CD14-positive monocyte (primary cell): Measurements from ENCODE around the gene CCDC7. TPM values are rescaled to one million over a fixed set of nuclear protein-coding genes. Genes with fewer than 3 reads are reported as not detected.

Source experiments
- DNase-seq, 3 donors: peaks; one replicate each; pipeline ENCODE4 v3.0.0-alpha.2; 2011 to 2022
- H2AFZ ChIP-seq: 2 replicates; pipeline ENCODE4 v1.6.0; 2012; ENCODE audit warnings: mild to moderate bottlenecking, low read depth, low read length, inconsistent platforms; ENCODE audit not compliant: insufficient read depth, poor library complexity, severe bottlenecking
- H3K27ac ChIP-seq, 2 donors: 1 replicate in 1 of 2; 2 replicates in 1 of 2; pipeline ENCODE4 v1.5.1; 2012 to 2013; ENCODE audit warnings: low read length in 2 of 2, control low read depth in 1 of 2, inconsistent platforms in 1 of 2, low read depth in 1 of 2, mild to moderate bottlenecking in 1 of 2
- H3K27me3 ChIP-seq, 2 donors: one replicate each; pipeline versions ENCODE4 v1.6.0 to v1.6.1; 2011 to 2013; ENCODE audit warnings: low read length in 2 of 2; ENCODE audit not compliant: control insufficient read depth in 2 of 2, insufficient read depth in 2 of 2
- H3K36me3 ChIP-seq, 2 donors: replicated peaks in 1 of 2; 1 replicate in 1 of 2; 2 replicates in 1 of 2; pipeline versions ENCODE4 v1.5.1 to v1.6.1; 2012 to 2013; ENCODE audit warnings: low read length in 2 of 2, control low read depth in 1 of 2, inconsistent platforms in 1 of 2, mild to moderate bottlenecking in 1 of 2; ENCODE audit not compliant: insufficient read depth in 2 of 2, control insufficient read depth in 1 of 2
- H3K4me1 ChIP-seq, 2 donors: 1 replicate in 1 of 2; 2 replicates in 1 of 2; pipeline versions ENCODE4 v1.5.1 to v1.6.1; 2012 to 2013; ENCODE audit warnings: low read length in 2 of 2, control low read depth in 1 of 2, inconsistent platforms in 1 of 2, mild to moderate bottlenecking in 1 of 2, moderate library complexity in 1 of 2; ENCODE audit not compliant: insufficient read depth in 2 of 2, control insufficient read depth in 1 of 2
- H3K4me2 ChIP-seq: replicated peaks from 2 replicates; pipeline ENCODE3; 2012; ENCODE audit warnings: low read length, moderate library complexity, mild to moderate bottlenecking; ENCODE audit not compliant: poor library complexity, severe bottlenecking; ENCODE audit errors: extremely low read depth
- H3K4me3 ChIP-seq, 3 experiments: fragments of 200-600 bp in 1 of 3; sonication (generic) in 1 of 3; replicated peaks in 1 of 3; 1 replicate in 2 of 3; 2 replicates in 1 of 3; pipeline ENCODE4 v1.5.1; 2011 to 2013; ENCODE audit warnings: low read length in 3 of 3, mild to moderate bottlenecking in 3 of 3, control low read depth in 2 of 3, low read depth in 2 of 3, inconsistent platforms in 1 of 3, moderate library complexity in 1 of 3
- H3K79me2 ChIP-seq: 2 replicates; pipeline ENCODE4 v1.6.0; 2012; ENCODE audit warnings: mild to moderate bottlenecking, control low read depth, inconsistent platforms, low read length, moderate library complexity; ENCODE audit not compliant: insufficient read depth
- H3K9ac ChIP-seq: 2 replicates; pipeline ENCODE4 v1.6.0; 2017; ENCODE audit warnings: low read length, mild to moderate bottlenecking; ENCODE audit not compliant: insufficient read depth, poor library complexity, severe bottlenecking
- H3K9me3 ChIP-seq, 2 donors: replicated peaks in 1 of 2; 1 replicate in 1 of 2; 2 replicates in 1 of 2; pipeline versions ENCODE4 v1.5.1 to v1.6.1; 2012 to 2013; ENCODE audit warnings: low read length in 2 of 2, control low read depth in 1 of 2; ENCODE audit not compliant: control insufficient read depth in 1 of 2, insufficient read depth in 1 of 2
- H4K20me1 ChIP-seq: 2 replicates; pipeline ENCODE4 v1.6.0; 2012; ENCODE audit warnings: mild to moderate bottlenecking, low read length, control low read depth, moderate library complexity; ENCODE audit not compliant: insufficient read depth
- H3K27ac Mint-ChIP-seq, 7 donors: one replicate each; pipeline ENCODE4 v1.8.0; 2020; ENCODE audit warnings: mild to moderate bottlenecking in 7 of 7, mixed read lengths in 7 of 7, moderate library complexity in 6 of 7, inconsistent platforms in 2 of 7
- H3K27me3 Mint-ChIP-seq, 3 donors: one replicate each; pipeline ENCODE4 v1.8.0; 2021 to 2022; ENCODE audit warnings: low read depth in 3 of 3, mild to moderate bottlenecking in 3 of 3, mixed read lengths in 3 of 3, moderate library complexity in 3 of 3, inconsistent platforms in 1 of 3
- H3K36me3 Mint-ChIP-seq, 2 donors: one replicate each; pipeline ENCODE4 v1.8.0; 2020; ENCODE audit warnings: mixed read lengths in 2 of 2, inconsistent platforms in 1 of 2, mild to moderate bottlenecking in 1 of 2
- H3K4me1 Mint-ChIP-seq: one replicate; pipeline ENCODE4 v1.8.0; 2020; ENCODE audit warnings: mild to moderate bottlenecking, mixed read lengths
- H3K4me3 Mint-ChIP-seq, 2 donors: one replicate each; pipeline ENCODE4 v1.8.0; 2020; ENCODE audit warnings: mild to moderate bottlenecking in 2 of 2, mixed read lengths in 2 of 2, moderate library complexity in 1 of 2
- H3K9me3 Mint-ChIP-seq, 7 donors: one replicate each; pipeline ENCODE4 v1.8.0; 2020 to 2022; ENCODE audit warnings: mixed read lengths in 7 of 7, mild to moderate bottlenecking in 6 of 7, moderate library complexity in 6 of 7, inconsistent platforms in 2 of 7
- CTCF ChIP-seq: fragments of 200-600 bp; IDR thresholded peaks from one replicate; pipeline ENCODE4 v1.8.0; 2022; ENCODE audit warnings: antibody characterized with exemption, mild to moderate bottlenecking
- WGBS: methylation state at CpG from one replicate; pipeline ENCODE4 v1.1.5; 2013; ENCODE audit warnings: missing lambda C conversion rate; ENCODE audit not compliant: insufficient coverage; 5-methylcytosine and 5-hydroxymethylcytosine counted together
- intact Hi-C, 2 donors: fragments of 100-400 bp; cut with micrococcal nuclease; formaldehyde crosslinking; loops; one replicate each; pipeline versions ENCODE4 v1.15.0 to v1.15.1; 2023
- polyA plus RNA-seq, 3 donors: library from polyadenylated mRNA; depleted of rRNA in 1 of 3; unstranded in 2 of 3; stranded (reverse) in 1 of 3; fragments of 300-500 nt in 2 of 3; fragments of >200 nt in 1 of 3; fragmentation: Illumina TruSeq in 2 of 3; gene quantifications; 1 replicate in 2 of 3; 2 replicates in 1 of 3; pipeline ENCODE4 v1.2.3, GENCODE V29; 2012 to 2021

CCDC7 gene
- polyA plus RNA-seq, 3 donors = 1.3 to 2.3 (median 2.0) TPM

- H3K27ac Mint-ChIP-seq = no peak overlapping the region
- H3K9ac ChIP-seq = no peak overlapping the region
- TF ChIP-seq CTCF = no peak
- no peaks in the 10 kb centered on the region for H3K4me1 Mint-ChIP-seq
- no peaks in the 10 kb centered on the region for H4K20me1 ChIP-seq
- no peaks in the 10 kb centered on the region for H3K9me3 ChIP-seq
- H3K4me3 Mint-ChIP-seq = no peak overlapping the region
- no CpG with 5 or more reads among the region's 1 CpG for WGBS
- no peak overlapping the region for H3K4me2 ChIP-seq
- intact Hi-C loops = no loop called here
- H3K27me3 Mint-ChIP-seq = no peaks in the 10 kb centered on the region
- H3K36me3 Mint-ChIP-seq = peaks cover 6 to 11% of the 10 kb centered on the region in 2 donors
- H3K36me3 ChIP-seq = no peaks in the 10 kb centered on the region
- no peak overlapping the region for H2AFZ ChIP-seq
- H3K79me2 ChIP-seq = no peaks in the 10 kb centered on the region
- H3K4me1 ChIP-seq = no peaks in the 10 kb centered on the region
- no peak overlapping the region for H3K27ac ChIP-seq
- H3K4me3 ChIP-seq = no peak overlapping the region
- peaks cover 0 to 12% (median 6%) of the 10 kb centered on the region in 7 donors for H3K9me3 Mint-ChIP-seq
- no peaks in the 10 kb centered on the region for H3K27me3 ChIP-seq
- no peak for DNase-seq
These were observed 176.0 kb downstream of the CCDC7 start for GRCh38 chr10:32621969-32622368.

- Histone ChIP-seq H3K9me3 (no peaks in the 10 kb centered on the region), H3K4me2 (no peak overlapping the region), H3K79me2 (no peaks in the 10 kb centered on the region), H3K27me3 (no peaks in the 10 kb centered on the region), H4K20me1 (no peaks in the 10 kb centered on the region), H3K36me3 (no peaks in the 10 kb centered on the region), H2AFZ (no peak overlapping the region), H3K4me1 (no peaks in the 10 kb centered on the region), H3K9ac (no peak overlapping the region), H3K4me3 (no peak overlapping the region), H3K27ac (no peak overlapping the region)
- H3K36me3 Mint-ChIP-seq = peaks cover 6 to 11% of the 10 kb centered on the region in 2 donors
- H3K4me1 Mint-ChIP-seq = no peaks in the 10 kb centered on the region
- H3K4me3 Mint-ChIP-seq = no peak overlapping the region
- H3K27ac Mint-ChIP-seq = no peak overlapping the region
- TF ChIP-seq CTCF = no peak
- H3K9me3 Mint-ChIP-seq = peaks cover 0 to 12% (median 6%) of the 10 kb centered on the region in 7 donors
- intact Hi-C loops = no loop called here
- no CpG with 5 or more reads among the region's 2 CpGs for WGBS
- no peaks in the 10 kb centered on the region for H3K27me3 Mint-ChIP-seq
- no peak for DNase-seq
These were observed 176.5 kb downstream of the CCDC7 start for GRCh38 chr10:32622409-32622808.
